ENCODE measurements around the gene LEP.

The LEP gene

DNA sequence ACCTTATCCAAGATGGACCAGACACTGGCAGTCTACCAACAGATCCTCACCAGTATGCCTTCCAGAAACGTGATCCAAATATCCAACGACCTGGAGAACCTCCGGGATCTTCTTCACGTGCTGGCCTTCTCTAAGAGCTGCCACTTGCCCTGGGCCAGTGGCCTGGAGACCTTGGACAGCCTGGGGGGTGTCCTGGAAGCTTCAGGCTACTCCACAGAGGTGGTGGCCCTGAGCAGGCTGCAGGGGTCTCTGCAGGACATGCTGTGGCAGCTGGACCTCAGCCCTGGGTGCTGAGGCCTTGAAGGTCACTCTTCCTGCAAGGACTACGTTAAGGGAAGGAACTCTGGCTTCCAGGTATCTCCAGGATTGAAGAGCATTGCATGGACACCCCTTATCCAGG lies 13.4 kb downstream of the LEP start:
- DNase-seq (ENCODE audit: insufficient read length) (no peak), FAIRE-seq (no peak)

DNA sequence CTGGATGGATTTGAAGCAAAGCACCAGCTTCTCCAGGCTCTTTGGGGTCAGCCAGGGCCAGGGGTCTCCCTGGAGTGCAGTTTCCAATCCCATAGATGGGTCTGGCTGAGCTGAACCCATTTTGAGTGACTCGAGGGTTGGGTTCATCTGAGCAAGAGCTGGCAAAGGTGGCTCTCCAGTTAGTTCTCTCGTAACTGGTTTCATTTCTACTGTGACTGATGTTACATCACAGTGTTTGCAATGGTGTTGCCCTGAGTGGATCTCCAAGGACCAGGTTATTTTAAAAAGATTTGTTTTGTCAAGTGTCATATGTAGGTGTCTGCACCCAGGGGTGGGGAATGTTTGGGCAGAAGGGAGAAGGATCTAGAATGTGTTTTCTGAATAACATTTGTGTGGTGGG lies 14.2 kb downstream of the LEP start:
- TF ChIP-seq POLR2A (IDR thresholded peaks at IDR 0.05; ENCODE audit: low read depth, low read length), result no peak
- no peak for TF ChIP-seq TAF1 (IDR thresholded peaks at IDR 0.05; ENCODE audit: borderline replicate concordance, low read depth, low read length)
- TF ChIP-seq POLR2AphosphoS5 (IDR thresholded peaks at IDR 0.05; ENCODE audit: low read depth, low read length), result no peak
- FAIRE-seq (no peak), DNase-seq (ENCODE audit: insufficient read length) (no peak)

More for the DNA sequence above, 13.4 kb downstream of the LEP start:
- TF ChIP-seq TAF1 (IDR thresholded peaks at IDR 0.05; ENCODE audit: borderline replicate concordance, low read depth, low read length) (no peak), POLR2A (IDR thresholded peaks at IDR 0.05; ENCODE audit: low read depth, low read length) (no peak), POLR2AphosphoS5 (IDR thresholded peaks at IDR 0.05; ENCODE audit: low read depth, low read length) (no peak)

DNA sequence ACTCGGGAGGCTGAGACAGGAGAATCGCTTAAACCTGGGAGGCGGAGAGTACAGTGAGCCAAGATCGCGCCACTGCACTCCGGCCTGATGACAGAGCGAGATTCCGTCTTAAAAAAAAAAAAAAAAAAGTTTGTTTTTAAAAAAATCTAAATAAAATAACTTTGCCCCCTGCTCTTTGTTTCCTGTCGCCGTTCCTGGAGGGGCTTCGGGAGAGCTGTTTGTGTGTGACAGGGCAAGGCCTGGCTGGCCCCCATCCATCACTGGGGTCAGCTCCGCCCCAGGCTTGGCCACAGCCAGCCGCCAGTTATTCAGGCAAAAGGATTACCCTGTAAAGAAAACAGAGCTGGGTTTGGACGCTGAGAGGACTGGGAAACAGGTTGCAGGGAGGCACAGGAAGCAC lies 16.4 kb downstream of the LEP start:
- TF ChIP-seq POLR2A (IDR thresholded peaks at IDR 0.05; ENCODE audit: low read depth, low read length) (no peak), POLR2AphosphoS5 (IDR thresholded peaks at IDR 0.05; ENCODE audit: low read depth, low read length) (no peak), TAF1 (IDR thresholded peaks at IDR 0.05; ENCODE audit: borderline replicate concordance, low read depth, low read length) (no peak)
- FAIRE-seq (no peak), DNase-seq (ENCODE audit: insufficient read length) (no peak)

DNA sequence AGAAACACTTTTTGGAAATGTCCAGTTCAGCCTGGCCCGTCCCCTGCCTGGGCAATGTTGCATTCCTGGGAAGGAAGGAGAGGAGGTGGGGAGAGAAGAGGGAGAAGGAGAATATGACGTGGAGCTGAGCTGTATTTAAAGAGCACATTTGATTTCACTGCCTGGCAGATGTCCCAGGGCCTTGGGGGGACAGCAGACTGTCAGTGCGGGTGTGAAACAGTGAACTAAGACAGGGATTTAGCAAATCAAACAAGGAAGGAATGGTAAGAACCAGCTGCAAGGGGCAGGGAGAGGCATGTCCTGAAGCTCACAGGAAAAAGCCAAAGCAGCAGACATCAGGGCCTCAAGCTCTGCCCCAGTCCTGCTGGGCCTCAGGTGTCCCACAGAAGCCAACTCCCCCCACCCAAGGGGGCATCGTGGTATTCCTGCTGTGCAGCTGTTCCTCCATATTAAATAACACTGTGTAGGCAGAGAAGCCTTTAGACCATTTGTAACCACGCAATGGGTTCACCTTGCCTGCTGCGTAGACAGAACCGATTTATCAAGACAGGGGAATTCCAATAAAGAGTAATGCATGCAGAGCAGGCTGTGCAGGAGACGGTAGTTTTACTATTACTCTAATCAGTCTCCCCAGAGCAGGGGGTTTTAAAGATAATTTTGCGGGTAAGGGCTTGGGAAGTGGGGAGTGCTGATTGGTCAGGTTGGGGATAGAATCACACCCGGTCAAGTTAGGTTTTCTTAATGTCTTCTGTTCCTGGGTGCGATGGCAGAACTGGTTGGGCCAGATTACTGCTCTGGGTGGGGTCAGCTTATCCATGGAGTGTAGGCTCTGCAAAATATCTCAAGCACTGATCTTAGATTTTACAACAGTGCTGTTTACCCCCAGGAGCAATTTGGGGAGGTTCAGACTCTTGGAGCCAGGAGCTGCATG lies 18.3 kb downstream of the LEP start:
- FAIRE-seq (no peak), DNase-seq (ENCODE audit: insufficient read length) (no peak)
- TF ChIP-seq POLR2AphosphoS5 (IDR thresholded peaks at IDR 0.05; ENCODE audit: low read depth, low read length) (no peak), TAF1 (IDR thresholded peaks at IDR 0.05; ENCODE audit: borderline replicate concordance, low read depth, low read length) (no peak), POLR2A (IDR thresholded peaks at IDR 0.05; ENCODE audit: low read depth, low read length) (no peak)

DNA sequence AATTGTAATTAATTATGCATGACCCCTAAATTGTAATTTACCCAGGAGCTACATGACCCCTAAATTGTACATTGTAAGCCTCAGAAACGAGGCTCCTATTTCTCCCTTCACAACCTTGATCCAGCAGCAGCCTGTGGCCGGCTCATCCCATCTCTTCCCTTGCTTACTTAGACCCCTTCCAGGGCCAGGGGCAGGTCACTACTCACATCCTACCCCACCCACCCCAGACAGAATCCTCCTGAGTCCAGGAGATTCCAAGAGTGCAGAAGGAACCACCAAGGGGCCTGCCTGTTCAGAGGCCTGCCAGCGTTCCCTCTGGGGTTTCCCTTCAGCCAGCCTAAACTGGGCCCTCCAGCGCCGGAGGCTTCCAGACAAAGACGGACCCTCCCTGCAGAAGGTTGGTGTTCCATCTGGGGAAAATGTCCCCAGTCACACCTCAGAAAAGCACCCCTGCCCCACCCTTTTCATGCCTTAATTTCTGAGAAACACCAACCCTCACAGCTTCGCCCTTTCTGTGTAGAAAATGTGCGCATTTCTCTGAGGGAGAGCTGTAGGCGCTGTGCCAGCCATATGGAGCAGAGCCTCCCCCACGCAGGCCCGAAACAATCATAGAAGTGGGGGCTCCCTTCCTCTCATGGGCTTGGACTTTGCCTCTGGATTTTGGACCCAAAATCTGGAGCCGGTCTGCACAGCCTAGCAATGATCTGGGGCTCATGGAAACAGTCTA lies 19.2 kb downstream of the LEP start:
- DNase-seq (ENCODE audit: insufficient read length) (no peak), FAIRE-seq (no peak)
- TF ChIP-seq POLR2A (IDR thresholded peaks at IDR 0.05; ENCODE audit: low read depth, low read length), result no peak
- no peak for TF ChIP-seq POLR2AphosphoS5 (IDR thresholded peaks at IDR 0.05; ENCODE audit: low read depth, low read length)

DNA sequence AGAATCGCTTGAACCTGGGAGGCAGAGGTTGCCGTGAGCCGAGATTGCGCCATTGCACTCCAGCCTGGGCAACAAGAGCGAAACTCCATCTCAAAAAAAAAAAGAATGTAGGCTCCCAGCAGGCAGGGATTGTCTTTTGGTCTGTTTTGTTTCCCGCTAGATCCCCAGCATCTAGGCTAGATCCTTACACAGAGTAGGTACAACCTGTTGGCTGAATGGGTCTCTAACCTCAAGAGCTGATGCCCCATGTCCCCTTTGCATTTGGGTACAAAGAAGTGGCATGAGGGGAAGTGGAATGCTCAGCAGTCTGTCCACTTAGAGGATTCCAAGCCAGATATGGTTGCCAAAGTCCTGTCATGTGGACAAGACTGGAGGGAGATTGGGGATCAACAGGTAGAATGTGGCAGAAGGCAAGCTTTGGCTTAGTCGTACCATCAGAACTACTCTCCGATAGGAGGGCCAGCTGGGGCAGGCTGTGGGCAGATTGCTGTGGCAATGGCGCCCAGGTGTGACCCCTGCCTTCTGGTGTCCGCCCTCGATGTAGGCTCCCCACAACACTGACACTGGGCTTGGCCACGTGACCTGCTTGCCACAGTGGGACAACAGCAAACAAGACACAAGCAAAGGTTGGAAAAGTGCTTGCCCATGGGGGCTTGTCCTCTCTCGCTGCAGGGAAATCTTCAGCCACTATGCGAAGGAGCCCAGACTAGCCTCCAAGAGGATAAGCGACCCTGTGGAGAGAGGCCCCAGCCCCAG lies 21.4 kb downstream of the LEP start:
- FAIRE-seq (no peak), DNase-seq (ENCODE audit: insufficient read length) (no peak)
- TF ChIP-seq POLR2AphosphoS5 (IDR thresholded peaks at IDR 0.05; ENCODE audit: low read depth, low read length), result no peak
- TF ChIP-seq POLR2A (IDR thresholded peaks at IDR 0.05; ENCODE audit: low read depth, low read length), result no peak
- no peak for TF ChIP-seq TAF1 (IDR thresholded peaks at IDR 0.05; ENCODE audit: borderline replicate concordance, low read depth, low read length)

DNA sequence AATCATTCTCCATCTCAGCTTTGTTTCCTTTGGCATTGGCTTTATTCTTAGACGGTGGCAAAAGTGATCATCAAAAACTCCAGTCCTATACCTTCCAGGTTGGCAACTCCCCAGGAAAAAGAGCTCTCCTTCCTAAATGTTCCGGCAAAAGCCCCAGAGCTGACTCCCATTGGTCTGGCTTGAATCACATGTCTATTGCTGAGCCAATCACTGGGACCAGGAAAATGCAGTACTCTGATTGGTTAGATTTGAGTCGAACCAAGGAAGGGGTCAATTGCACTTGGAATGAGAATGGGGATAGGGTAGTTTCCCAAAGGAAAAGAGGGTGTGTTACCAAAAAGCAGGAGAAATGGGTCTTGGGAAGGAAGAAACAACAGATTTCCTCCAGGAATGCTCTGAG lies 22.3 kb downstream of the LEP start:
- FAIRE-seq, result no peak
- no peak for DNase-seq (ENCODE audit: insufficient read length)
- no peak for TF ChIP-seq TAF1 (IDR thresholded peaks at IDR 0.05; ENCODE audit: borderline replicate concordance, low read depth, low read length)
- no peak for TF ChIP-seq POLR2AphosphoS5 (IDR thresholded peaks at IDR 0.05; ENCODE audit: low read depth, low read length)
- TF ChIP-seq POLR2A (IDR thresholded peaks at IDR 0.05; ENCODE audit: low read depth, low read length), result no peak

DNA sequence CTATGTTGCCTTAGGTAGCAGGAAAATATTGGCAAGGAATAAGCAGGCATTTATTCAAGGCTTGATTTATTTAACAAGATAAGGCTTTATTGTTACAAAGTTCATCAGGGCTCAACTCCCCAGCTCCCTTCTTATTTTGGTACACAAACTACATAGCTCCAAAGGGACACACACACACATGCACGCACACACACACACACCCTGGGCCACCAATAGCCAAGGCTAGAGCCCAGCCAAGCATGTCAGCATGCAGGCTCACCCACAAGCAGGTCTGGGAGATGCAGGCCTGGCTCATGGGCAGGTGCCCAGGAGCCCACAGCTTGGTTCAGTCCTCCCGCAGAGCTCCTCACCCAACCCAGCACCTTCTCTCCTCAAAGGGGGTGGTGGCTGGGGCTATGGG lies 23.4 kb downstream of the LEP start:
- FAIRE-seq (no peak), DNase-seq (ENCODE audit: insufficient read length) (no peak)
- TF ChIP-seq POLR2A (IDR thresholded peaks at IDR 0.05; ENCODE audit: low read depth, low read length) (no peak), POLR2AphosphoS5 (IDR thresholded peaks at IDR 0.05; ENCODE audit: low read depth, low read length) (no peak), TAF1 (IDR thresholded peaks at IDR 0.05; ENCODE audit: borderline replicate concordance, low read depth, low read length) (no peak)

DNA sequence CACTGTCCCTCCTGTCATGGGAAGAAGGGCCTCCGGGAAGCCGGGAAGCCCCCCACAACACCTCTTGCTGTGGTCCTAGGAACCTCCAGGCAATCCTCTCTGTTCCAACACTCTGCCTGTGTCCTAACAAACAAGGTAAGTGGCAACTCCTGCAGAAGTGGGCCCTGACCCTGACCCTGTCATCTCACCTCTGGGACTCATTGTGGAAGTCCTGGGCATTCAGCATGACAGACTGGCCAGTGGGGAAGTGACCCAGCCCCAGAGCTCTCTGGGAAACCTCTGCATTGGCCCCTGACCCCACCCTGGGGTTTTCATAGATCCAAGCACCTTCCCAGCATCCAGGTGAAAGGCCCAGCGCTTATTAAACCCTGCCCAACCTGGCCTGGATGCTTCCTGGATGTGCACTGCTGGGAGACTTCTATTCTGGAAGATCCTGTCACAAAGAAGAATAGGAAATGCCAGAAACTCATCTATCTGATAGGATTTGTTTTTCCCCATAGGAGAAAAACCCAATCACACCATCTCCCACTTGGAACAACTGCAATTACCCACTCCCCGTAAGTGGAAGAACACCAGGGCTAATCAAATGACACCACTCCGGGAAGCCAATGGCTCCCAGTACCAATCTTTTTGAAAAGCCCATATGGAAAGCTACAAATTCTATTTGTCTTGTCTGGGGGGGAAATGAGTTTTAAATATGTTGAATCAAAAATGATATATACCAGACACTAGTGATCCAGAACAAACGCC lies 24.3 kb downstream of the LEP start:
- no peak for TF ChIP-seq POLR2A (IDR thresholded peaks at IDR 0.05; ENCODE audit: low read depth, low read length)
- no peak for TF ChIP-seq POLR2AphosphoS5 (IDR thresholded peaks at IDR 0.05; ENCODE audit: low read depth, low read length)
- no peak for TF ChIP-seq TAF1 (IDR thresholded peaks at IDR 0.05; ENCODE audit: borderline replicate concordance, low read depth, low read length)
- no peak for FAIRE-seq
- no peak for DNase-seq (ENCODE audit: insufficient read length)

DNA sequence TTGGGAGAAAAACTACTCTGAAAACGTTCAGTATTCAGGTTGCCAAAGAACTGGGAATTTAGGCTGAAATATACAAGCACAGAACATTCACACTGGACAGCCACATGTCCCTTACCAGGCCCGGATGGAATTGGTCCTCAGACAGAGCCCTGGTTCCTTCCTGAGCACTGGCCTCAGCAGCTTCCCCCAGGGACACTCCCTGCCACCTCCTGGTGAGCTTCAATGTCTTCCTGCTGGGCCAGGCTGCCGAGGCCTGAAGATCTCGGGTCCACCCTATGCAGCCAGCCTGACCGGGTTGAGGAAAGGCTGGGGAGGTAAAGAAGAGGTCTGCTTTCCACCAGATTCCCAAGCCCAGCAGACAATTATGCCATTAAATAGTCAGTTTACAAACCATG lies 24.8 kb downstream of the LEP start:
- TF ChIP-seq POLR2A (IDR thresholded peaks at IDR 0.05; ENCODE audit: low read depth, low read length), result no peak
- TF ChIP-seq POLR2AphosphoS5 (IDR thresholded peaks at IDR 0.05; ENCODE audit: low read depth, low read length), result no peak
- no peak for TF ChIP-seq TAF1 (IDR thresholded peaks at IDR 0.05; ENCODE audit: borderline replicate concordance, low read depth, low read length)
- DNase-seq (ENCODE audit: insufficient read length), result no peak
- FAIRE-seq, result no peak

DNA sequence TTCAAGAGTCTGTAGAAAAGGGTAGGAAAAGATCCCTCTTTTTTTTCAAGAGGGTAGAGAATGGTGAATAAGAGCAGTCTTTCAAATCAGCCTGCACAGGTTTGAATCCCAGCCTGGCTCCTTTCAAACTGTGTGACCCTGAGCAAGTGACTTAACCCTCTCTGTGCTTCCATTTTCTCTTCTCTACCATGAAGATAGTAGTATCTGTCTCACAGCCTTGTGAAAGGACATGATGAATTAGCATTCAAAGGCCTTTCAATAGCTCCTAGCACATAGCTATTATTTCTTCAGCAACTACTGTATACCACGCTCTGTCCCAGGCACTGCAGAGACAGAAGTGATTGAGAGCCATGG lies 25.4 kb downstream of the LEP start:
- TF ChIP-seq POLR2AphosphoS5 (IDR thresholded peaks at IDR 0.05; ENCODE audit: low read depth, low read length) (no peak), TAF1 (IDR thresholded peaks at IDR 0.05; ENCODE audit: borderline replicate concordance, low read depth, low read length) (no peak), POLR2A (IDR thresholded peaks at IDR 0.05; ENCODE audit: low read depth, low read length) (no peak)
- DNase-seq (ENCODE audit: insufficient read length) (no peak), FAIRE-seq (no peak)

Data from GM12892 (cell line).